H1 (cell line): Measurements from ENCODE around the gene TRUB1.

Experiments
- CHD2 ChIP-seq: IDR thresholded peaks from 2 replicates; pipeline ENCODE4 v1.6.1; 2012; ENCODE audit warnings: low read length, improper control_type of control experiment
- EGR1 ChIP-seq: IDR thresholded peaks from 2 replicates; pipeline ENCODE4 v1.6.1; 2011; ENCODE audit warnings: low read depth, low read length, borderline replicate concordance
- EZH2 ChIP-seq: fragments of 200-600 bp; sonication (generic); IDR thresholded peaks from 2 replicates; pipeline ENCODE4 v1.7.1; 2012; ENCODE audit warnings: low read depth, mild to moderate bottlenecking, moderate library complexity, low read length, inconsistent platforms; ENCODE audit not compliant: severe bottlenecking
- JUND ChIP-seq: IDR thresholded peaks from 2 replicates; pipeline ENCODE4 v1.6.1; 2011; ENCODE audit warnings: mild to moderate bottlenecking, improper control_type of control experiment, low read length
- POLR2A ChIP-seq, 2 experiments: IDR thresholded peaks; 1 replicate in 1 of 2; 2 replicates in 1 of 2; pipeline ENCODE4 v1.6.1; 2011; ENCODE audit warnings: low read depth in 2 of 2, low read length in 2 of 2, mild to moderate bottlenecking in 2 of 2; ENCODE audit errors: control extremely low read depth in 1 of 2
- POLR2AphosphoS5 ChIP-seq: IDR thresholded peaks from 2 replicates; pipeline ENCODE4 v1.6.1; 2011; ENCODE audit warnings: low read depth, low read length
- RAD21 ChIP-seq, 2 experiments: IDR thresholded peaks in 1 of 2; conservative IDR thresholded peaks in 1 of 2; 2 replicates each; pipeline ENCODE4 v1.6.1; 2011; ENCODE audit warnings: low read depth in 2 of 2, low read length in 2 of 2, improper control_type of control experiment in 1 of 2, inconsistent platforms in 1 of 2, mild to moderate bottlenecking in 1 of 2, moderate library complexity in 1 of 2
- RFX5 ChIP-seq: IDR thresholded peaks from 2 replicates; pipeline ENCODE4 v1.6.1; 2011; ENCODE audit warnings: low read depth, low read length, improper control_type of control experiment, borderline replicate concordance
- RNF2 ChIP-seq: fragments of 200-900, 300-1000 bp; sonication (generic); IDR thresholded peaks from 2 replicates; pipeline ENCODE4 v1.7.1; 2016; ENCODE audit warnings: borderline replicate concordance, low read depth, mild to moderate bottlenecking, antibody characterized with exemption, low read length; ENCODE audit not compliant: poor library complexity, severe bottlenecking; ENCODE audit errors: missing control alignments
- SP1 ChIP-seq: IDR thresholded peaks from 2 replicates; pipeline ENCODE4 v1.6.1; 2011; ENCODE audit warnings: low read depth, low read length
- TAF7 ChIP-seq: optimal IDR thresholded peaks from 2 replicates; pipeline ENCODE3; 2011; ENCODE audit warnings: low read depth, mild to moderate bottlenecking, inconsistent platforms, low read length, moderate library complexity, borderline replicate concordance
- TEAD4 ChIP-seq: IDR thresholded peaks from 2 replicates; pipeline ENCODE4 v1.6.1; 2012; ENCODE audit warnings: low read depth, low read length, inconsistent platforms, mixed read lengths
- TF ChIP-seq, protein P1 (sequence below), 3 experiments: IDR thresholded peaks; 1 replicate in 2 of 3; 2 replicates in 1 of 3; pipeline versions ENCODE4 v1.5.1 to v1.6.1; 2011; ENCODE audit warnings: low read length in 3 of 3, mild to moderate bottlenecking in 3 of 3, inconsistent platforms in 2 of 3, low read depth in 1 of 3, moderate library complexity in 1 of 3; ENCODE audit not compliant: insufficient read depth in 1 of 3; ENCODE audit errors: control extremely low read depth in 1 of 3
- TF ChIP-seq, protein P2 (sequence below): IDR thresholded peaks from 2 replicates; pipeline ENCODE4 v1.6.1; 2011; ENCODE audit warnings: low read depth, mild to moderate bottlenecking, low read length; ENCODE audit not compliant: insufficient read depth

DNA sequence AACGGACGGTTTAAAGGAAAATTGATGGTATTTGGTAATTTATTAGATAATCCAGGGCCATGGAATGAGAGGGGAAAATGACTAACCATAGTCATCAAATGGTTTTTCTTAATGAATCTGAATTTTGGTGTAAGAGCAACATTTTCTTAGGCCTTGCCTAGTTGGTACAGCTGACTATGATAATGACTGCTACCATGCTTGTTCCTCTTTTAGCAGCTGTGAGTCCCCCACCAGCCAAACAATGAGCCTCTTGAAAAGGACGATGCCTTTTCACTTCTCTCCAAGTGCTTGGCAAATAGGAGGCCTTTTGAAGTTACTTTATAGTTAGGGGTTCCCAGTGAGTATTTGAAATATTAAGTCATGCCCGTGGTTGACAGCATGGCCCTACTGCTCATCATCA, 53.0 kb downstream of the TRUB1 start:
- TF ChIP-seq POLR2AphosphoS5 (no peak), EGR1 (no peak), POLR2A (IDR thresholded peaks at IDR 0.05; ENCODE audit: control extremely low read depth in 1 of 2, low read depth in 2 of 2, low read length in 2 of 2) (no peak), RFX5 (no peak), SP1 (no peak), RNF2 (no peak), CHD2 (no peak), TAF7 (no peak), TEAD4 (no peak), JUND (no peak), EZH2 (no peak), RAD21 (IDR thresholded peaks at IDR 0.05 in 1 of 2, conservative IDR thresholded peaks at IDR 0.05 in 1 of 2; ENCODE audit: low read depth in 2 of 2, low read length in 2 of 2) (no peak)
- TF ChIP-seq, protein P1, sequence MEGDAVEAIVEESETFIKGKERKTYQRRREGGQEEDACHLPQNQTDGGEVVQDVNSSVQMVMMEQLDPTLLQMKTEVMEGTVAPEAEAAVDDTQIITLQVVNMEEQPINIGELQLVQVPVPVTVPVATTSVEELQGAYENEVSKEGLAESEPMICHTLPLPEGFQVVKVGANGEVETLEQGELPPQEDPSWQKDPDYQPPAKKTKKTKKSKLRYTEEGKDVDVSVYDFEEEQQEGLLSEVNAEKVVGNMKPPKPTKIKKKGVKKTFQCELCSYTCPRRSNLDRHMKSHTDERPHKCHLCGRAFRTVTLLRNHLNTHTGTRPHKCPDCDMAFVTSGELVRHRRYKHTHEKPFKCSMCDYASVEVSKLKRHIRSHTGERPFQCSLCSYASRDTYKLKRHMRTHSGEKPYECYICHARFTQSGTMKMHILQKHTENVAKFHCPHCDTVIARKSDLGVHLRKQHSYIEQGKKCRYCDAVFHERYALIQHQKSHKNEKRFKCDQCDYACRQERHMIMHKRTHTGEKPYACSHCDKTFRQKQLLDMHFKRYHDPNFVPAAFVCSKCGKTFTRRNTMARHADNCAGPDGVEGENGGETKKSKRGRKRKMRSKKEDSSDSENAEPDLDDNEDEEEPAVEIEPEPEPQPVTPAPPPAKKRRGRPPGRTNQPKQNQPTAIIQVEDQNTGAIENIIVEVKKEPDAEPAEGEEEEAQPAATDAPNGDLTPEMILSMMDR (IDR thresholded peaks at IDR 0.05; ENCODE audit: control extremely low read depth in 1 of 3, insufficient read depth in 1 of 3, low read depth in 1 of 3, low read length in 3 of 3) = no peak
- TF ChIP-seq, protein P2, sequence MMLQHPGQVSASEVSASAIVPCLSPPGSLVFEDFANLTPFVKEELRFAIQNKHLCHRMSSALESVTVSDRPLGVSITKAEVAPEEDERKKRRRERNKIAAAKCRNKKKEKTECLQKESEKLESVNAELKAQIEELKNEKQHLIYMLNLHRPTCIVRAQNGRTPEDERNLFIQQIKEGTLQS = no peak
